GM18499 (cell line): ENCODE data around the gene CBL.
A peak's percentile ranks its signal among the peaks of the same experiment; 100 is the strongest.

Experiments
- ATAC-seq: cut with Tn5 transposase; IDR thresholded peaks from one replicate; pipeline ENCODE4 v1.9.1; 2021; ENCODE audit warnings: moderate number of reproducible peaks; ENCODE audit not compliant: insufficient read depth, unreplicated experiment

The CBL gene

GRCh38 chr11:119320776-119321524 is 114.8 kb downstream of the CBL start:
- no peak for ATAC-seq

GRCh38 chr11:119322360-119322739 is 116.2 kb downstream of the CBL start:
- ATAC-seq, result no peak

GRCh38 chr11:119322921-119323531 is 116.9 kb downstream of the CBL start:
- no peak for ATAC-seq

GRCh38 chr11:119323532-119324033 is 117.4 kb downstream of the CBL start:
- ATAC-seq, result no peak

- ATAC-seq, result no peak
These were observed 118.0 kb downstream of the CBL start for GRCh38 chr11:119324189-119324588.

GRCh38 chr11:119329320-119329719 is 123.2 kb downstream of the CBL start:
- no peak for ATAC-seq

GRCh38 chr11:119330237-119330636 is 124.1 kb downstream of the CBL start:
- no peak for ATAC-seq

GRCh38 chr11:119332111-119332765 is 126.1 kb downstream of the CBL start:
- ATAC-seq, result no peak

GRCh38 chr11:119334174-119334930 is 128.2 kb downstream of the CBL start, which contains the start of gene RNF26:
TSS of gene RNF26 (plus strand) at chr11:119334527. CDS start at chr11:119335123, 596 bp downstream.
- peak; percentile 68 for ATAC-seq

- no peak for ATAC-seq
These were observed 129.0 kb downstream of the CBL start for GRCh38 chr11:119335091-119335654.

- ATAC-seq, result no peak
These were observed 129.8 kb downstream of the CBL start for GRCh38 chr11:119335655-119336543.

GRCh38 chr11:119336744-119337469 is 130.8 kb downstream of the CBL start:
- no peak for ATAC-seq

GRCh38 chr11:119337581-119338317 is 131.6 kb downstream of the CBL start:
- ATAC-seq, result no peak

- ATAC-seq, result no peak
These were observed 132.3 kb downstream of the CBL start for GRCh38 chr11:119338318-119338890.

- no peak for ATAC-seq
These were observed 132.9 kb downstream of the CBL start for GRCh38 chr11:119338965-119339588.

GRCh38 chr11:119339589-119340334 is 133.6 kb downstream of the CBL start:
- ATAC-seq, result no peak
